Esophagus (tissue), 2 donors: ENCODE data around the gene DYRK4. TPM values are rescaled to one million over a fixed set of nuclear protein-coding genes. Genes with fewer than 3 reads are reported as not detected.

Experiments
- H3K27ac ChIP-seq, 2 donors: one replicate each; pipeline ENCODE4 v1.5.1; 2013; ENCODE audit warnings: low read depth in 2 of 2, mild to moderate bottlenecking in 2 of 2, inconsistent platforms in 1 of 2, low read length in 1 of 2, moderate library complexity in 1 of 2
- H3K27me3 ChIP-seq, 2 donors: one replicate each; pipeline ENCODE4 v1.6.1; 2013; ENCODE audit warnings: low read length in 2 of 2, control low read depth in 1 of 2, mild to moderate bottlenecking in 1 of 2; ENCODE audit not compliant: insufficient read depth in 2 of 2, control insufficient read depth in 1 of 2
- H3K36me3 ChIP-seq, 2 donors: one replicate each; pipeline ENCODE4 v1.6.1; 2013; ENCODE audit warnings: low read length in 1 of 2; ENCODE audit not compliant: control insufficient read depth in 2 of 2, insufficient read depth in 2 of 2
- H3K4me1 ChIP-seq, 2 donors: one replicate each; pipeline ENCODE4 v1.6.1; 2013; ENCODE audit warnings: low read length in 1 of 2; ENCODE audit not compliant: control insufficient read depth in 2 of 2, insufficient read depth in 2 of 2
- H3K4me3 ChIP-seq, 2 donors: one replicate each; pipeline ENCODE4 v1.5.1; 2013; ENCODE audit warnings: low read length in 2 of 2, mild to moderate bottlenecking in 2 of 2, low read depth in 1 of 2, moderate library complexity in 1 of 2
- H3K9me3 ChIP-seq, 2 donors: one replicate each; pipeline ENCODE4 v1.6.1; 2013; ENCODE audit warnings: mild to moderate bottlenecking in 2 of 2, low read depth in 1 of 2, low read length in 1 of 2, moderate library complexity in 1 of 2; ENCODE audit not compliant: control insufficient read depth in 2 of 2, insufficient read depth in 1 of 2
- whole genome bisulfite sequencing, 2 donors: extraction: QIAGEN DNeasy Blood & Tissue Kit; methylation state at CpG; one replicate each; pipeline ENCODE4 v1.1.7; 2013; 5-methylcytosine and 5-hydroxymethylcytosine counted together
- polyA plus RNA-seq, 2 donors: library from polyadenylated mRNA; stranded (reverse); fragments of 200-250 nt; gene quantifications; one replicate each; pipeline ENCODE4 v1.2.3, GENCODE V29; 2013
- donor health status: healthy with polysubstance abuse.
- donor health status: Bipolar disorder and iron deficiency.

DYRK4 gene
- polyA plus RNA-seq, 2 donors = 27.1 to 34.7 TPM

DNA sequence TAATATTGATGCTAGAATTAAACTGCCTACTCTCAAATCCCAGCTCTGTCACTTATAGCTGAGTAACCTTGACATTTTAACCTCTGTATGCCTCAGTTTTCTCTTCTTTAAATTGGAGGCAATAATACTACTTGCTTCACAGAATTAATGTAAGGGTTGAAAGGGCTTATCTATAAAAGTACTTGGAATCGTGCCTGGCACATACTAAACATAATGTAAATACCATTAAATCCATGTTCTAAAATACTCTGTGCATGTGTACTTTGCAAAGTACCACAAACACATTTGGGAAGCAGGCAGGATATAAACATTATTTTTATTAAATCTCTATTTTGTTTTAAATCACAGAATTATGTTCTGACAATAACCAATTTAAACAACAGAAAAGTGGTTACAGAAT, 41.9 kb downstream of the DYRK4 start:
- Histone ChIP-seq H3K36me3 (no peaks in the 10 kb centered on the region), H3K4me1 (peaks cover 0 to 2% of the 10 kb centered on the region in 2 donors), H3K4me3 (no peak overlapping the region), H3K27ac (no peak overlapping the region), H3K9me3 (no peaks in the 10 kb centered on the region), H3K27me3 (no peaks in the 10 kb centered on the region)
- WGBS, 2 donors = 8 to 14% methylated on average over 1 of the region's 1 CpG

DNA sequence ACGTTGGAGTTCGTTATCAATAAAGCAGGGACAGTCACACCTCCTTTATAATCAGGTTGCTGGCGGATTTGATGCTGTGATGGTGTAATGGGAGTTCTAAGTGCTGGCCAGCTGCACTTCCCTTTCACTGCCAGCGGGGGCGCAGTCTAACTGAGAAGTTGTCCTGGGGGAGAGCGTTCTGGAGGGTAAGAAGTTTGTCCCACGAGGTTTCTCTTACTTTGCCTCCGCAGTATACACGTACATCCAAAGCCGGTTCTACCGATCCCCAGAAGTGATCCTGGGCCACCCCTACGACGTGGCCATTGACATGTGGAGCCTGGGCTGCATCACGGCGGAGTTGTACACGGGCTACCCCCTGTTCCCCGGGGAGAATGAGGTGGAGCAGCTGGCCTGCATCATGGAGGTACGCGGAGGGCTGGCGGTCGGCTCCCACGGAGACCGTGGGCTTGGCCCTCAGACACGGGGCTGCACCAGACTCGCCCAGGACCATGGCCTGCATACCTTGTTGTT, 42.7 kb downstream of the DYRK4 start:
- H3K27me3 ChIP-seq = no peaks in the 10 kb centered on the region
- WGBS, 2 donors = 2 to 3% methylated on average over 25 of the region's 25 CpGs
- H3K36me3 ChIP-seq = no peaks in the 10 kb centered on the region
- peak overlapping the region; percentile 52 to 65 for H3K27ac ChIP-seq
- peaks cover 0 to 2% of the 10 kb centered on the region in 2 donors for H3K4me1 ChIP-seq
- peak overlapping the region; percentile 84 to 99 for H3K4me3 ChIP-seq
- no peaks in the 10 kb centered on the region for H3K9me3 ChIP-seq

GRCh38 chr12:4607056-4607455, 45.0 kb downstream of the DYRK4 start:
- H3K4me1 ChIP-seq = peaks cover 0 to 2% of the 10 kb centered on the region in 2 donors
- no peaks in the 10 kb centered on the region for H3K27me3 ChIP-seq
- peaks cover 0 to 2% of the 10 kb centered on the region in 2 donors for H3K36me3 ChIP-seq
- no peak overlapping the region for H3K4me3 ChIP-seq
- H3K27ac ChIP-seq = no peak overlapping the region
- WGBS, 2 donors = 79 to 84% methylated on average over 3 of the region's 3 CpGs
- H3K9me3 ChIP-seq = no peaks in the 10 kb centered on the region

DNA sequence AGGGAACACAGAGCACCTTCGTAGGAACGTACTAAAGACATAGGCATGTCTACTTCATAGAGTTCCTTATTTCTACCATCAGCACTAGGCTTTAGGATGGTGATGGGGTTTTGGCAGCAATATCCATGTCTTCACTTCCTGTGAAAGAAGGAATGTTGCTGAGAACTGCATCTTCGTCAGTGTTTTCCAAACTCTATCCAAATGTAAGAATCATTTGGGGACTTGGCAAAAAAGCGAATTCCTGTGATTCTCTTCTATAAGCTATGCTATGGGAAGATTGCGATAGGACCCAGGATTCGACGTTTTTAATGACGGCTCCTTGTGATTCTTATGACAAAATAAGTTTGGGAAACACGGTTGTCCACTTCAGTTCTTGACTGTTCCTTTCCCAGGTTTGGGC, 47.1 kb downstream of the DYRK4 start:
- 88 to 89% methylated on average over 9 of the region's 9 CpGs for WGBS, 2 donors
- Histone ChIP-seq H3K36me3 (peaks cover 0 to 5% of the 10 kb centered on the region in 2 donors), H3K27me3 (no peaks in the 10 kb centered on the region)

GRCh38 chr12:4610481-4610880, 48.5 kb downstream of the DYRK4 start:
- Histone ChIP-seq H3K27ac (no peak overlapping the region), H3K27me3 (no peaks in the 10 kb centered on the region), H3K9me3 (no peaks in the 10 kb centered on the region), H3K4me1 (peaks cover 0 to 2% of the 10 kb centered on the region in 2 donors), H3K36me3 (peaks cover 3 to 5% of the 10 kb centered on the region in 2 donors), H3K4me3 (no peak overlapping the region)
- 68 to 71% methylated on average over 4 of the region's 4 CpGs for WGBS, 2 donors

More for the DNA sequence above, 47.1 kb downstream of the DYRK4 start:
- H3K4me3 ChIP-seq = no peak overlapping the region
- no peak overlapping the region for H3K27ac ChIP-seq
- peaks cover 0 to 2% of the 10 kb centered on the region in 2 donors for H3K4me1 ChIP-seq
- no peaks in the 10 kb centered on the region for H3K9me3 ChIP-seq

DNA sequence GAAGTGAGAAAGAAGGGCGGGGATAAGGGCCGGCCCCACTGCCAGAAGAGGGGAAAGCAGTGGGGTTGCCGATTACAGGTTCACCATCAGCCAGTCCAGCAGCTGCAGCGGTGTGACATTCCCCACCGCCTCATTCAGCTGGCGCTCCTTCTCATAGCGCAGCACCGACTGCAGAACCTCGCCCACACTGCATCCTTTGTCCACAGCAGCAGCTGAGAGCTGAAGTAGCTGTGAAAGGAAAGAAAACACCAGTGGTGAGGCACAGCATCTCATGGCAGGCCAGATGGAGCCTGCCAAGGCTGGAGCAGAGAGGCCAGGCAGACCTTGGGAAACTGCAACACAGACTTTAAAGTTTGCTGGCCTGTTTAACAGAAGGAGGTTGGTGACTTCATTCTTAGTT, 53.7 kb downstream of the DYRK4 start:
- H3K36me3 ChIP-seq = peaks cover 5 to 6% of the 10 kb centered on the region in 2 donors
- 91 to 94% methylated on average over 9 of the region's 9 CpGs for WGBS, 2 donors
- no peaks in the 10 kb centered on the region for H3K27me3 ChIP-seq
- H3K27ac ChIP-seq = no peak overlapping the region
- H3K4me3 ChIP-seq = no peak overlapping the region
- H3K4me1 ChIP-seq = no peaks in the 10 kb centered on the region
- no peaks in the 10 kb centered on the region for H3K9me3 ChIP-seq

DNA sequence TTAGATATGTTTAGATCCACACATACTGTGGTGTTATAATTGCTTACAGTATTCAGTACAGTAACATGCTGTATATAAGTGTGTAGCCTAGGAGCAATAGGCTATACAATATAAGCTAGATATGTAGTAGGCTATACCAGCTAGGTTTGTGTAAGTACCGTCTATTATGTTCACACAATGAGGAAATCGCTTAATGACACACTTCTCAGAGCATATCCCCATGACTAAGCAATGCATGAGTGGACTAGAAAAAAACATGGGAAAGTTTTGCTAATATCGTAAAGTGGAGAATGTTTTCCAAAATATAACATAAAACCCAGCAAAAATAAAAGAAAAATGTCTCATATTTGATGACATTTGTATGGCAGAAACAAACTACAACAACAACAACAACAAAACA, 59.5 kb downstream of the DYRK4 start:
- Histone ChIP-seq H3K36me3 (no peaks in the 10 kb centered on the region), H3K9me3 (no peaks in the 10 kb centered on the region), H3K27ac (no peak overlapping the region), H3K27me3 (no peaks in the 10 kb centered on the region), H3K4me1 (no peaks in the 10 kb centered on the region), H3K4me3 (no peak overlapping the region)
- 90 to 95% methylated on average over 3 of the region's 3 CpGs for WGBS, 2 donors

DNA sequence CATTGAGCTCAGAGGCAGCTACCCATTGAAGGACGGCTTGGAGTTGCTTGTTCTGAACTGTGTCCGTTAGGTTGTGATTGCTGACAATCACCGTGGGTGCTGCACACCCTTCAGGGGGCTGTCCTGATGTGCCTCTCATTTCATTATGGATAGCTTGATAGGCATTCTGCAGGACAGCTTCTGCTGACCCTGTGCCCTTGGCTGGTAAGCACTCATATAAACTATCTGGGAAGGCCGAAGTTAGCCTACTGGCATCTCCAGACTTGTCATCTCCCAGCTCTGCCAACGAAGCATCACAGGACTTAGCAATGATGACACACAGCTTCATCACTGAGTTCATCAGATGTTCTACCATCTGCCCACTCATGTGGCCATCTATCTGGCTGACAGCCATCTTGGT, 64.5 kb downstream of the DYRK4 start:
- Histone ChIP-seq H3K4me3 (no peak overlapping the region), H3K27ac (no peak overlapping the region), H3K36me3 (no peaks in the 10 kb centered on the region), H3K9me3 (no peaks in the 10 kb centered on the region), H3K27me3 (no peaks in the 10 kb centered on the region), H3K4me1 (no peaks in the 10 kb centered on the region)
- WGBS, 2 donors = 87 to 88% methylated on average over 5 of the region's 5 CpGs

DNA sequence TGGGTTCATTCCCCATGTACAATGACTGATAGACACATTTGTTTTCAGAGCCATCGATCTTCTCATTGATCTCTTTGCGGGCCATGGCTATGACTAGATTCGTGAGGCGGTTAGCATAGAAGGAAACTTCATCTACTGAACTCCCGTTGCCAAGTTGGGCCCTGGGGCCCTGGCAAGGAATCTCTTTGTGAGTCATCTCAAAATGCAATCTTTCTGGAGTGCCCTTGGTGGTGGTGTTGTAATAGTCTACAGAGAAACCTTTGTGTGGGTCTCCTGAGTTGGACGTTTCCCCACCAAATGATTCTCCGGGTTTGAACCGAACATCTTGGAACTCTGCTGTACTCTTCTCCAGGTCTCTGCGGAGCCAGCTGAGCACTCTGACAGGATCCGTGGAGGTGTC, 66.4 kb downstream of the DYRK4 start:
- Histone ChIP-seq H3K9me3 (no peaks in the 10 kb centered on the region), H3K4me3 (no peak overlapping the region), H3K27ac (no peak overlapping the region), H3K4me1 (no peaks in the 10 kb centered on the region), H3K27me3 (no peaks in the 10 kb centered on the region), H3K36me3 (no peaks in the 10 kb centered on the region)
- 84 to 89% methylated on average over 10 of the region's 10 CpGs for WGBS, 2 donors

DNA sequence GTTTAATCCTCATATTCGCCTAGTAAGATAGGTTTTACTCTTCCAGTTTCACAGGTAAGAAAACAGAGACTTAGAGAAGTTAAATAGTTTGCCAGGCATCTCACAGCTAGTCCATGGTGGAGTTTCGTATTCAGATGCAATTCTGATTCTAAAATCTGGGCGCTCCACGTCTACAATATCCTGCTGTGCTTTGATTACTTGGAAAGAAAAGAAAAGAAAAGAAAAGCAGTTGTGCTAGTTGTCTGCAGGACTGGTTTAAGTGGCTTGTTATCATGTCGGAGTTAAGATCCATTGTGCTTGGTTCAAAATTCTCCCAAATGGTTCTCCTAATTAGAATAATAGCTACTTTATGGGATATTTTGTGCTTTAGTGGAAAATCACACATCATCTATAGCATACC, 68.3 kb downstream of the DYRK4 start:
- Histone ChIP-seq H3K4me1 (no peaks in the 10 kb centered on the region), H3K9me3 (no peaks in the 10 kb centered on the region), H3K4me3 (no peak overlapping the region), H3K27me3 (no peaks in the 10 kb centered on the region), H3K27ac (no peak overlapping the region), H3K36me3 (no peaks in the 10 kb centered on the region)
- WGBS, 2 donors = 63 to 77% methylated on average over 5 of the region's 5 CpGs
